A549 (cell line): Measurements from ENCODE around the gene ZCCHC24. TPM values are rescaled to one million over a fixed set of nuclear protein-coding genes. Genes with fewer than 3 reads are reported as not detected.

Source experiments
- ATAC-seq, 2 experiments: fragments of 200-7000 bp in 1 of 2; fragments of >200 bp in 1 of 2; cut with Nextera tagmentation in 1 of 2; cut with Tn5 transposase in 1 of 2; 3 replicates each; pipeline versions ENCODE4 v1.8.0 to v1.9.1; 2018 to 2020; ENCODE audit warnings: mild to moderate bottlenecking in 1 of 2, moderate library complexity in 1 of 2
- CTCF ChIA-PET: fragments of 300-600 bp; sonication (Branson Sonifier 250); formaldehyde crosslinking; extraction: SDS; loops from one replicate; lab custom pipeline; 2021; ENCODE audit warnings: antibody characterized with exemption, inconsistent platforms; lab: Yijun Ruan, JAX
- POLR2A ChIA-PET: fragments of 350-600 bp; formaldehyde crosslinking; extraction: SDS; loops from one replicate; lab custom pipeline; 2021; ENCODE audit warnings: antibody characterized with exemption, inconsistent platforms; lab: Yijun Ruan, JAX
- DNase-seq, 2 experiments: peaks; one replicate each; pipeline versions ENCODE4 v3.0.0 to v3.0.0-alpha.2; 2011 to 2016; ENCODE audit warnings: low read depth in 1 of 2, low spot score in 1 of 2
- FAIRE-seq: peaks from 2 replicates; lab custom pipeline; 2011; peaks lifted over from hg19 to GRCh38; lab: Jason Lieb, UNC
- H3K27ac ChIP-seq, 2 experiments: fragments of >200 bp; sonication (Bioruptor Twin); formaldehyde crosslinking; 3 replicates each; pipeline ENCODE4 v1.5.1; 2016 to 2017
- H3K4me1 ChIP-seq: fragments of >200 bp; sonication (Bioruptor Twin); formaldehyde crosslinking; 3 replicates; pipeline ENCODE4 v1.6.1; 2016
- H3K4me2 ChIP-seq: fragments of >200 bp; sonication (Bioruptor Twin); formaldehyde crosslinking; 3 replicates; pipeline ENCODE4 v1.6.1; 2016
- H3K4me3 ChIP-seq: fragments of >200 bp; sonication (Bioruptor Twin); formaldehyde crosslinking; 3 replicates; pipeline ENCODE4 v1.5.1; 2016
- H3K9me3 ChIP-seq: fragments of >200 bp; sonication (Bioruptor Twin); formaldehyde crosslinking; 3 replicates; pipeline ENCODE4 v1.6.1; 2016
- BHLHE40 ChIP-seq: IDR thresholded peaks from 2 replicates; pipeline ENCODE4 v1.6.1; 2012; ENCODE audit warnings: low read depth, low read length, inconsistent platforms
- CBX2 ChIP-seq: fragments of 200-600 bp; sonication (generic); IDR thresholded peaks from 2 replicates; pipeline ENCODE4 v1.6.1; 2016; ENCODE audit warnings: low read depth, mild to moderate bottlenecking, borderline replicate concordance
- CBX8 ChIP-seq: fragments of 200-600 bp; sonication (generic); IDR thresholded peaks from 2 replicates; pipeline ENCODE4 v1.6.1; 2016
- EHMT2 ChIP-seq: fragments of 200-600 bp; sonication (generic); IDR thresholded peaks from 2 replicates; pipeline ENCODE4 v1.6.1; 2016; ENCODE audit warnings: antibody characterized with exemption, low read depth, mild to moderate bottlenecking, moderate library complexity
- HOXA7 ChIP-seq: fragments of 250-450 bp; sonication (Bioruptor Pico); IDR thresholded peaks from 2 replicates; pipeline ENCODE4 v1.5.0; 2020; ENCODE audit warnings: mild to moderate bottlenecking, moderate library complexity
- KDM5A ChIP-seq: fragments of 200-600 bp; sonication (generic); IDR thresholded peaks from 2 replicates; pipeline ENCODE4 v1.6.1; 2016; ENCODE audit warnings: antibody characterized with exemption, mild to moderate bottlenecking
- MAFK ChIP-seq: fragments of 450-650 bp; IDR thresholded peaks from 2 replicates; pipeline ENCODE4 v1.6.1; 2014; ENCODE audit not compliant: partially characterized antibody
- MAZ ChIP-seq: fragments of 150-350 bp; IDR thresholded peaks from 2 replicates; pipeline ENCODE4 v1.6.1; 2014; ENCODE audit warnings: antibody characterized with exemption, low read depth, low read length, borderline replicate concordance
- POLR2A ChIP-seq: IDR thresholded peaks from 2 replicates; pipeline ENCODE4 v1.6.1; 2012; ENCODE audit warnings: mild to moderate bottlenecking, low read length
- POLR2AphosphoS2 ChIP-seq: conservative IDR thresholded peaks from 2 replicates; pipeline ENCODE4 v1.6.1; 2012; ENCODE audit warnings: low read length, improper control_type of control experiment, inconsistent platforms
- RAD21 ChIP-seq, 2 experiments: fragments of >200 bp in 1 of 2; sonication (Bioruptor Twin) in 1 of 2; formaldehyde crosslinking in 1 of 2; IDR thresholded peaks in 1 of 2; conservative IDR thresholded peaks in 1 of 2; 2 replicates in 1 of 2; 3 replicates in 1 of 2; pipeline ENCODE4 v1.6.1; 2012 to 2018; ENCODE audit warnings: inconsistent platforms in 1 of 2
- RFX5 ChIP-seq: fragments of 450-650 bp; IDR thresholded peaks from 2 replicates; pipeline ENCODE4 v1.7.1; 2014; ENCODE audit warnings: antibody characterized with exemption, mild to moderate bottlenecking, moderate library complexity
- RNF2 ChIP-seq: fragments of 200-600 bp; sonication (generic); IDR thresholded peaks from 2 replicates; pipeline ENCODE4 v1.6.1; 2016; ENCODE audit warnings: low read depth, mild to moderate bottlenecking, antibody characterized with exemption, moderate library complexity, borderline replicate concordance
- SREBF2 ChIP-seq: fragments of 450-650 bp; IDR thresholded peaks from 2 replicates; pipeline ENCODE4 v1.6.1; 2014; ENCODE audit warnings: mild to moderate bottlenecking, moderate library complexity
- ZSCAN20 ChIP-seq: fragments of 250-450 bp; sonication (Bioruptor Pico); IDR thresholded peaks from 2 replicates; pipeline ENCODE4 v1.8.0; 2022; ENCODE audit warnings: mild to moderate bottlenecking, moderate library complexity
- WGBS: methylation state at CpG from one replicate; pipeline ENCODE4 v1.1.6; 2017; ENCODE audit errors: missing lambda C conversion rate; 5-methylcytosine and 5-hydroxymethylcytosine counted together
- polyA plus RNA-seq, 4 experiments: library from polyadenylated mRNA; depleted of rRNA in 3 of 4; stranded (reverse); fragments of >200 nt; fragmentation: RNase III in 1 of 4; extraction: RNeasy Plus Mini Kit Qiagen cat#74134 plus additional on column Dnase treatment in 1 of 4; gene quantifications; 2 replicates in 3 of 4; 3 replicates in 1 of 4; pipeline ENCODE4 v1.2.3, GENCODE V29; 2011 to 2017
- TF ChIP-seq, protein P1 (sequence below): IDR thresholded peaks from 2 replicates; pipeline ENCODE4 v1.6.1; 2012
- TF ChIP-seq, protein P2 (sequence below): fragments of 250-450 bp; sonication (Bioruptor Pico); IDR thresholded peaks from 2 replicates; pipeline ENCODE4 v1.5.0; 2020; ENCODE audit warnings: low read depth, mild to moderate bottlenecking, moderate library complexity
- TF ChIP-seq, protein P3 (sequence below): fragments of >200 bp; sonication (Bioruptor Twin); formaldehyde crosslinking; IDR thresholded peaks from 3 replicates; pipeline ENCODE4 v1.6.1; 2016
- TF ChIP-seq, protein P4 (sequence below): fragments of 200-600 bp; sonication (generic); IDR thresholded peaks from 2 replicates; pipeline ENCODE4 v1.6.1; 2016; ENCODE audit warnings: antibody characterized with exemption, mild to moderate bottlenecking, moderate library complexity

The ZCCHC24 gene
- polyA plus RNA-seq, 2 of the 4 experiments (the other 2 are of a cell fraction): 2.4 to 4.2 TPM

DNA sequence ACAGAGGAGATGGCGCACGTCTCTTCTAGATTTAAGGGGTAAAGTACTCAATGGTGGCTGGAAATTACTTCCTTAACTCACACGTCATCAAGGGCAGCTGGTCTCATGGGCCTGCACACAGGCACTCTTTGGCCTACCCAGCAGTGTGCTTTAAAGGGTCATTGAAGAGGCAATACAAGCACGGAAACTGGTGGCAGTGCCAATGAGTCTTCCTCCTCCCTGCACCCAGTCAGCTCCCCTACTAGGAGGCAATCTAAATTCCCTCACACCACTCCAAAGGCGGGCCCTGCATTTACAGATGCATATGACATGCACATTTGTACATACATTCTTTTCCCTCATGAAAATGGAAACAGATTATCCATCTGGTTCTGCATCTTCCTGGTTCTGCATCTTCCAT lies 50.8 kb downstream of the ZCCHC24 start (continued):
- TF ChIP-seq CBX2 (no peak), POLR2AphosphoS2 (no peak), MAZ (no peak), RAD21 (conservative IDR thresholded peaks at IDR 0.05 in 1 of 2, IDR thresholded peaks at IDR 0.05 in 1 of 2) (no peak), RFX5 (no peak), EHMT2 (no peak), CBX8 (no peak)
- TF ChIP-seq, protein P1, sequence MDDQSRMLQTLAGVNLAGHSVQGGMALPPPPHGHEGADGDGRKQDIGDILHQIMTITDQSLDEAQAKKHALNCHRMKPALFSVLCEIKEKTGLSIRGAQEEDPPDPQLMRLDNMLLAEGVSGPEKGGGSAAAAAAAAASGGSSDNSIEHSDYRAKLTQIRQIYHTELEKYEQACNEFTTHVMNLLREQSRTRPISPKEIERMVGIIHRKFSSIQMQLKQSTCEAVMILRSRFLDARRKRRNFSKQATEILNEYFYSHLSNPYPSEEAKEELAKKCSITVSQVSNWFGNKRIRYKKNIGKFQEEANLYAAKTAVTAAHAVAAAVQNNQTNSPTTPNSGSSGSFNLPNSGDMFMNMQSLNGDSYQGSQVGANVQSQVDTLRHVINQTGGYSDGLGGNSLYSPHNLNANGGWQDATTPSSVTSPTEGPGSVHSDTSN: no peak
- TF ChIP-seq, protein P2, sequence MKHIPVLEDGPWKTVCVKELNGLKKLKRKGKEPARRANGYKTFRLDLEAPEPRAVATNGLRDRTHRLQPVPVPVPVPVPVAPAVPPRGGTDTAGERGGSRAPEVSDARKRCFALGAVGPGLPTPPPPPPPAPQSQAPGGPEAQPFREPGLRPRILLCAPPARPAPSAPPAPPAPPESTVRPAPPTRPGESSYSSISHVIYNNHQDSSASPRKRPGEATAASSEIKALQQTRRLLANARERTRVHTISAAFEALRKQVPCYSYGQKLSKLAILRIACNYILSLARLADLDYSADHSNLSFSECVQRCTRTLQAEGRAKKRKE: no peak

DNA sequence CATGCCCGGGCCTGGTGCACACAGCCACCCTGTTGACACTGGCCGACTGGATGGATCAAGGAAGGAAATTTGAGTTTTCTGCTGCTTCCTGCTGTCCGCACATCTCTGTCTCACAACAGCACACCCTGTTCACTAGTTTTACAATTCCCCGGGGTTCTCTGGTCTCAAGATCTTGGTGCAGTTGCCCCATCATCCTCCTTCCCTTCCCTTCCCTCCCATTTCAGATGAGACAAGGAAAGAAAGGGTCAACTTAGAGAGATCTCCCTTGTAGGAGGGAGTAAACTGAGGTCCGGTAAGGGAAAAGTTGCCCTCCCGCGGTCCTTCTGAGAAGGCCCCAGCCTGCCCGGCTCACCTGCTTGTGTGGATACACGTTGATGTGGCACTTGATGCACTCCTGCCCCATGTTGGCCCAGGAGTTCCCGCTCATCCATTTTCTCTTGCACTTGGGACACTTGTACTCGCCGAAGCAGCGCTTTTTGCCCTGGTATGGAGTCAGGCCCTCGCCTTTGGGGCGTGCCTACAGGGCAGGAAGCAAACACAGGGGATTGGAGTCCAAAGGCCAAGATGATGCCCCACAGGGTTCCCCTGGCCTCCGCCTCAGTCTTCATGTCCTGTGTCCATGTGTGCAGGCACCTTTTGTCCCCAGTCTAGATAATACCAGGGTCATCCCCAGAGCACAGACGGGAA lies 51.4 kb downstream of the ZCCHC24 start:
- ATAC-seq (no peak), DNase-seq (no peak), FAIRE-seq (no peak)
- no peak for TF ChIP-seq MAFK
- no peak for TF ChIP-seq HOXA7
- TF ChIP-seq, protein P2: no peak
- no peak for TF ChIP-seq ZSCAN20
- no peak for TF ChIP-seq SREBF2
- no peak for TF ChIP-seq RNF2
- TF ChIP-seq, protein P3, sequence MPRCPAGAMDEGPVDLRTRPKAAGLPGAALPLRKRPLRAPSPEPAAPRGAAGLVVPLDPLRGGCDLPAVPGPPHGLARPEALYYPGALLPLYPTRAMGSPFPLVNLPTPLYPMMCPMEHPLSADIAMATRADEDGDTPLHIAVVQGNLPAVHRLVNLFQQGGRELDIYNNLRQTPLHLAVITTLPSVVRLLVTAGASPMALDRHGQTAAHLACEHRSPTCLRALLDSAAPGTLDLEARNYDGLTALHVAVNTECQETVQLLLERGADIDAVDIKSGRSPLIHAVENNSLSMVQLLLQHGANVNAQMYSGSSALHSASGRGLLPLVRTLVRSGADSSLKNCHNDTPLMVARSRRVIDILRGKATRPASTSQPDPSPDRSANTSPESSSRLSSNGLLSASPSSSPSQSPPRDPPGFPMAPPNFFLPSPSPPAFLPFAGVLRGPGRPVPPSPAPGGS: no peak
- TF ChIP-seq POLR2A: no peak
- no peak for TF ChIP-seq BHLHE40
- TF ChIP-seq, protein P1: no peak
- TF ChIP-seq KDM5A: no peak
- TF ChIP-seq, protein P4, sequence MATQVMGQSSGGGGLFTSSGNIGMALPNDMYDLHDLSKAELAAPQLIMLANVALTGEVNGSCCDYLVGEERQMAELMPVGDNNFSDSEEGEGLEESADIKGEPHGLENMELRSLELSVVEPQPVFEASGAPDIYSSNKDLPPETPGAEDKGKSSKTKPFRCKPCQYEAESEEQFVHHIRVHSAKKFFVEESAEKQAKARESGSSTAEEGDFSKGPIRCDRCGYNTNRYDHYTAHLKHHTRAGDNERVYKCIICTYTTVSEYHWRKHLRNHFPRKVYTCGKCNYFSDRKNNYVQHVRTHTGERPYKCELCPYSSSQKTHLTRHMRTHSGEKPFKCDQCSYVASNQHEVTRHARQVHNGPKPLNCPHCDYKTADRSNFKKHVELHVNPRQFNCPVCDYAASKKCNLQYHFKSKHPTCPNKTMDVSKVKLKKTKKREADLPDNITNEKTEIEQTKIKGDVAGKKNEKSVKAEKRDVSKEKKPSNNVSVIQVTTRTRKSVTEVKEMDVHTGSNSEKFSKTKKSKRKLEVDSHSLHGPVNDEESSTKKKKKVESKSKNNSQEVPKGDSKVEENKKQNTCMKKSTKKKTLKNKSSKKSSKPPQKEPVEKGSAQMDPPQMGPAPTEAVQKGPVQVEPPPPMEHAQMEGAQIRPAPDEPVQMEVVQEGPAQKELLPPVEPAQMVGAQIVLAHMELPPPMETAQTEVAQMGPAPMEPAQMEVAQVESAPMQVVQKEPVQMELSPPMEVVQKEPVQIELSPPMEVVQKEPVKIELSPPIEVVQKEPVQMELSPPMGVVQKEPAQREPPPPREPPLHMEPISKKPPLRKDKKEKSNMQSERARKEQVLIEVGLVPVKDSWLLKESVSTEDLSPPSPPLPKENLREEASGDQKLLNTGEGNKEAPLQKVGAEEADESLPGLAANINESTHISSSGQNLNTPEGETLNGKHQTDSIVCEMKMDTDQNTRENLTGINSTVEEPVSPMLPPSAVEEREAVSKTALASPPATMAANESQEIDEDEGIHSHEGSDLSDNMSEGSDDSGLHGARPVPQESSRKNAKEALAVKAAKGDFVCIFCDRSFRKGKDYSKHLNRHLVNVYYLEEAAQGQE: no peak
- Histone ChIP-seq H3K4me3 (no peak overlapping the region), H3K9me3 (no peaks in the 10 kb centered on the region), H3K4me1 (no peaks in the 10 kb centered on the region), H3K27ac (no peak overlapping the region), H3K4me2 (no peak overlapping the region)
- WGBS: 90% methylated on average over 17 of the region's 17 CpGs
- POLR2A ChIA-PET: no interaction called here
- CTCF ChIA-PET: interaction anchor here (0.6 to 1.5 kb wide), 3 partner anchors 20 to 47 kb away, joined by 3 to 6 read pairs (median 4); partner anchors contain the start of gene PPIF
